ENCODE results near the gene ZBTB24.

DNA sequence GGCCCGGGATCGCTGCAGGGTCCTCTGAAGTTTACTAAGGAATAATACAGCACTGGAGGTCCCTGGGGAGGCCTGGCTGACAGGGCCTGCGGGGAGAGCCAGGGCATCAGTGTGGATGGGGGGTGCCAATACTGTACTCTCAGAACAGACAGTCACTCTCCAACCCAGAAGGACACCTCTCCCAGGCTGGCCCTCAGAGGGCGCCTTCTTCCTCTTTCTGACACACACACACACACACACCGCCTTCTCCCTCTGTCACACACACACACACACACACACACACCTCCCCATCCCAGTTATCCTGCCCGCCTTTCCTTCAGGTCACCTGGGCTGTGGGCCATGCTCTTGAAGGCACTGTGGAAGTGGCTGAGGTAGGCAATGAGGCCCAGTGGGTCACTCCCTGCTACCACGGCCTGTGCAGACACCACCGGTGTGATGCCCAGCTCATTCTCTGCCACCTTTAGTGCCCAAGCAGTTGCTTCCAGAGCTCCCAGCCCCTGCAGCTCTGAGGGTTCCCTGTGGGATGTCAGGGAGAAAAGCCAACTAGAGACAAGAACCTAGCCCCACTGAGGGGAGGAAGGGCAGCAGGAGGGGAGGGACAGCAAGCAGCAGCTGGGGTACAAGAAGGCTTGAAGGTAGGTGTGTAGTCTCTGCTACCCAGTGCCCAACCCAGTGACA lies 35.0 kb downstream of the ZBTB24 start:
- TF ChIP-seq EZH2 (IDR thresholded peaks at IDR 0.05; ENCODE audit: borderline replicate concordance, low read depth, low read length, severe bottlenecking) (no peak), POLR2A (IDR thresholded peaks at IDR 0.05; ENCODE audit: low read depth, low read length) (no peak), POLR2AphosphoS5 (IDR thresholded peaks at IDR 0.05; ENCODE audit: insufficient read depth, low read depth, low read length) (no peak), GATA2 (IDR thresholded peaks at IDR 0.05; ENCODE audit: insufficient read depth, insufficient read length, low read depth, low read length) (no peak)
- TF ChIP-seq, protein P1, sequence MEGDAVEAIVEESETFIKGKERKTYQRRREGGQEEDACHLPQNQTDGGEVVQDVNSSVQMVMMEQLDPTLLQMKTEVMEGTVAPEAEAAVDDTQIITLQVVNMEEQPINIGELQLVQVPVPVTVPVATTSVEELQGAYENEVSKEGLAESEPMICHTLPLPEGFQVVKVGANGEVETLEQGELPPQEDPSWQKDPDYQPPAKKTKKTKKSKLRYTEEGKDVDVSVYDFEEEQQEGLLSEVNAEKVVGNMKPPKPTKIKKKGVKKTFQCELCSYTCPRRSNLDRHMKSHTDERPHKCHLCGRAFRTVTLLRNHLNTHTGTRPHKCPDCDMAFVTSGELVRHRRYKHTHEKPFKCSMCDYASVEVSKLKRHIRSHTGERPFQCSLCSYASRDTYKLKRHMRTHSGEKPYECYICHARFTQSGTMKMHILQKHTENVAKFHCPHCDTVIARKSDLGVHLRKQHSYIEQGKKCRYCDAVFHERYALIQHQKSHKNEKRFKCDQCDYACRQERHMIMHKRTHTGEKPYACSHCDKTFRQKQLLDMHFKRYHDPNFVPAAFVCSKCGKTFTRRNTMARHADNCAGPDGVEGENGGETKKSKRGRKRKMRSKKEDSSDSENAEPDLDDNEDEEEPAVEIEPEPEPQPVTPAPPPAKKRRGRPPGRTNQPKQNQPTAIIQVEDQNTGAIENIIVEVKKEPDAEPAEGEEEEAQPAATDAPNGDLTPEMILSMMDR (IDR thresholded peaks at IDR 0.05; ENCODE audit: extremely low read depth in 1 of 2, insufficient read depth in 1 of 2, low read depth in 1 of 2, low read length in 2 of 2): no peak
- TF ChIP-seq, protein P2, sequence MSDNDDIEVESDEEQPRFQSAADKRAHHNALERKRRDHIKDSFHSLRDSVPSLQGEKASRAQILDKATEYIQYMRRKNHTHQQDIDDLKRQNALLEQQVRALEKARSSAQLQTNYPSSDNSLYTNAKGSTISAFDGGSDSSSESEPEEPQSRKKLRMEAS (IDR thresholded peaks at IDR 0.05; ENCODE audit: insufficient read depth, insufficient read length): no peak

Measured in endothelial cell of umbilical vein (primary cell).